GM19193 (cell line): ENCODE measurements around the gene ADAMTS3.

Experiments used
- POLR2A ChIP-seq: IDR thresholded peaks from 4 replicates; pipeline ENCODE4 v1.6.1; 2011; ENCODE audit not compliant: insufficient read depth, insufficient read length; ENCODE audit errors: extremely low read depth

The ADAMTS3 gene

GRCh38 chr4:72457158-72457557 is 111.9 kb downstream of the ADAMTS3 start:
- TF ChIP-seq POLR2A, result no peak

- no peak for TF ChIP-seq POLR2A
Measured at GRCh38 chr4:72451349-72451748, 117.7 kb downstream of the ADAMTS3 start.

DNA sequence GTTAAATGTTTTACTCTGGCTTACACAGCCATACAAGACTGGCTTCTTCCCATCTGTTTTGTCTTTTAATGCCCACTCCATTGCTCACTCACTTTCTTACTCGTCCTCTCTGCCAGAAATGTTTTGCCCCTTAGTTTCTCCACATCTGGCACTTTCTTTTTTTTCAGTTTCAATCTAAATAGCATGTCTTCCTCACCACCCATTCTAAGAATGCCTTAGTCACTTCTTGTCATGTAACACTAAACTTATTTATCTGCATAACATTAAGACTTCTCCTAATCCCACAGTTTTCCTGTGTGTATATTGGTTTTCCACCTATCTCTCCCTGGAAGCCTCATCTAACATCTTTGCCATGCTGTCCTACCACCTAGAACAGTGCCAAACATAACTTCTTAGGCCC is 119.3 kb downstream of the ADAMTS3 start:
- no peak for TF ChIP-seq POLR2A

GRCh38 chr4:72448231-72448630 is 120.8 kb downstream of the ADAMTS3 start:
- no peak for TF ChIP-seq POLR2A

- TF ChIP-seq POLR2A, result no peak
Measured at GRCh38 chr4:72446353-72447055, 122.5 kb downstream of the ADAMTS3 start.

DNA sequence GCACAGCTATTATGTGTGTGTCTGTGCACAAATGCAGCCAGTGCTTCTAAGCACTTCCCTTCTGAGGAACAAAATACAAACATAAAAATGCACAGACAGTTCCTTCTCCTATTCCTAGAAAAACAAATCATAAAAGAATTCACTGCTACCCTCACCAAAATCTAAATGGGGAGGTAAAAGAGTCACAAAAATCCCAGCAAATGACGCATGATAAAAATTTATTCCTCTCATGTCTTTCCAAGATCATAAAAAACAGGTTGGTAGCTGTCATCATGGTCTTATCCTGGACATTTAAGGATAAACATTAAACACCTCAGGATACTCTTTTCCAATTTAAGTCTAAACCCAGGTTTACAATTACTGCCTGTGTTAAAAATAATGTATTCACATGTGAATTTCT is 124.9 kb downstream of the ADAMTS3 start:
- TF ChIP-seq POLR2A, result no peak

GRCh38 chr4:72442715-72443114 is 126.3 kb downstream of the ADAMTS3 start:
- TF ChIP-seq POLR2A, result no peak

- TF ChIP-seq POLR2A, result no peak
Measured at GRCh38 chr4:72442147-72442546, 126.9 kb downstream of the ADAMTS3 start.

- no peak for TF ChIP-seq POLR2A
Measured at GRCh38 chr4:72440386-72440785, 128.6 kb downstream of the ADAMTS3 start.

DNA sequence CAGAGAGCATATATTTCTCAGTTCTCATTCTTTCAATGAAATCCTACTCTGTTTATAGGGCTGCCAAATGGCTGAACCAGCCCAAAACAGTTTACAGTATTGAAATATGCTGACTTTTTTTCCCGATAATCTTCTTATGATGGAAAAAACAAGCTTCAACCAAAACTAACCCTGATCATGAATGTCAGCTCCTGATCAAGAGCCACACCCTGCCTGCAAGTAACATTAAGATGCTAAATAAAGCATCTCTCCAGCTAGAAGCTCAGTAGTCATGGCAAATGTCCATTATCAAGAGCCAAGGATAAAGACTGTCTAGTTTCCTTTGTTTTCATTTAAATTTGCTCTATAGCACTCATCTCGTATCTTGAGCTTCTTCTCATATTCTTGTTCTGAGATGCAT is 136.0 kb downstream of the ADAMTS3 start:
- TF ChIP-seq POLR2A, result no peak

DNA sequence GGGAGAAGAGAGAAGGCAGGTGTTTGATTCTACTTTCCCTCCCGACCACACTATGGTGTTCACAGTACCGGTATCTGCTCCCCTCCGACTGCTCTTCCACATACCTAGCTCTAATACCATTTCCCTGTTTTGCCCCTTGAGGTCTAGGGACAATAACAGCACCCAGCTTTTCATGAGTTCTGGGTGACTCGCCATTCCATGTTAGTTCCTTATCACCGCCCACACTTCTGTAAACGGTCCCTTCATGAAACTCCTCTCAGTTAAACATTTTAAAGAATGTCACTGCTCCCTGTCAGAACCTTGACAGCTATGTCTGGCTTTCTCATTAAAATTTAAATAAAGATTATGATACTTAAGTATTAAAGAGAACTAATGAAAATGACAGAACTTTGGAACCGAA is 136.7 kb downstream of the ADAMTS3 start:
- no peak for TF ChIP-seq POLR2A

DNA sequence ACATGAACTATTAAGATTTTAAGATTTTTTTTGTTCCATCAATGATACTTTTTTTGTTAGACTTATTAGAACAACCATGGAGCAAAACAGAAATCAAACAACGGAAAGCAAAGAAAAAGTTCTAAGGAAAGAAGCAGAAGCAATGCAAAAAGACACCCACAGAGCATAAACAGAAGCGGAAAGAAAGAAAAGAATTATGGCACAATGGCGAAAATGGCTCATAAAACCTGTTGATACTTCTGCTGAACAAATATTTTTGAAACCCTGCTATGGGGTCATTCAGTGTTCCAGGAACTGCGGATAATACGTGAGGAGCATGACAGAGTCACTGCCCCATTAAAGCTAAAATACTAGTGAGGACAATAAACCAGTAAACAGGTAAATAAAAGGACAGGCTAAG is 138.0 kb downstream of the ADAMTS3 start:
- no peak for TF ChIP-seq POLR2A

DNA sequence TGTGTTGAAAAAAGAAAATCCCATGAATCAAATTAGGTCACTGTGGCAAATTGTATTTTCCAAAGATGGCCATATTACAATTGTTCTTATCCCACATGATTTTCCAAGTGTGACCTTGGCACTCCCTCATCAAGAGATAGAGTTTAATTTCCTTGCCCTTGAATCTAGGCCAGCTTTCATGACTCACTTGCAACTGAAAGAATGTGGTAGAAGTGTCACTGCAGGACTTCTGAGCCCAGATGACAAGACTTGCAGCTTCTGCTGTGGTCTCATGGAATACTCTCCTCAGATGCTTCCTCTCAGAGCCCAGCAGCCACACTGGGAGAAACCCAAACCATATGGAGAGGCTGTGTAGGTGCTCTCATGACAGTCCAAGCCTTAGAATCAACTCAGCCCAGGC is 139.0 kb downstream of the ADAMTS3 start:
- no peak for TF ChIP-seq POLR2A

- no peak for TF ChIP-seq POLR2A
Measured at GRCh38 chr4:72429397-72429889, 139.6 kb downstream of the ADAMTS3 start.

GRCh38 chr4:72427057-72427456 is 142.0 kb downstream of the ADAMTS3 start:
- no peak for TF ChIP-seq POLR2A

- TF ChIP-seq POLR2A, result no peak
Measured at GRCh38 chr4:72424006-72424405, 145.0 kb downstream of the ADAMTS3 start.

- no peak for TF ChIP-seq POLR2A
Measured at GRCh38 chr4:72422416-72422815, 146.6 kb downstream of the ADAMTS3 start.
